HepG2 (cell line): Measurements from ENCODE around the gene IDH3A. TPM values are rescaled to one million over a fixed set of nuclear protein-coding genes. Genes with fewer than 3 reads are reported as not detected.

ENCODE experiments used
- ATAC-seq: fragments of 200-7000 bp; cut with Tn5 transposase; 3 replicates; pipeline ENCODE4 v1.9.1; 2020; ENCODE audit warnings: mild to moderate bottlenecking, moderate library complexity
- BruUV-seq: library from RNA; stranded (reverse); fragments of 400-500 nt; replicated peaks from 2 replicates; lab custom pipeline; 2021; lab: Mats Ljungman, UMichigan
- CTCF ChIA-PET: fragments of 300-600 bp; formaldehyde crosslinking; extraction: SDS; loops from one replicate; lab custom pipeline; 2021; ENCODE audit warnings: low total read pairs, inconsistent platforms, low intra/inter-chr PET ratio; lab: Yijun Ruan, JAX
- POLR2A ChIA-PET: fragments of 350-600 bp; sonication (Branson Sonifier 250); formaldehyde crosslinking; loops from one replicate; lab custom pipeline; 2020; ENCODE audit warnings: antibody characterized with exemption, inconsistent platforms; lab: Yijun Ruan, JAX
- DNase-seq: peaks from one replicate; pipeline ENCODE4 v3.0.0-alpha.2; 2015; ENCODE audit warnings: low spot score
- FAIRE-seq: peaks from 3 replicates; lab custom pipeline; 2011; peaks lifted over from hg19 to GRCh38; lab: Jason Lieb, UNC
- H2AFZ ChIP-seq: one replicate; pipeline ENCODE4 v1.6.1; 2011; ENCODE audit warnings: low read length, inconsistent platforms
- H3K27ac ChIP-seq: fragments of 300-600 bp; 3 replicates; pipeline ENCODE4 v1.8.0; 2011; ENCODE audit warnings: mixed run types, mild to moderate bottlenecking, mixed read lengths, low read length, inconsistent platforms; ENCODE audit not compliant: insufficient read depth; ENCODE audit errors: extremely low read length
- H3K27me3 ChIP-seq, 2 experiments: fragments of 200-600 bp in 1 of 2; 2 replicates in 1 of 2; 3 replicates in 1 of 2; pipeline versions ENCODE4 v1.6.0 to v1.8.0; 2011; ENCODE audit warnings: low read length in 2 of 2, mild to moderate bottlenecking in 2 of 2, moderate library complexity in 2 of 2, inconsistent platforms in 1 of 2; ENCODE audit not compliant: insufficient read depth in 2 of 2, control insufficient read depth in 1 of 2
- H3K36me3 ChIP-seq, 2 experiments: fragments of 200-600 bp in 1 of 2; replicated peaks in 1 of 2; 2 replicates in 1 of 2; 3 replicates in 1 of 2; pipeline versions ENCODE4 v1.5.1 to v1.8.0; 2011; ENCODE audit warnings: low read length in 2 of 2, inconsistent platforms in 1 of 2; ENCODE audit not compliant: insufficient read depth in 2 of 2, control insufficient read depth in 1 of 2
- H3K4me1 ChIP-seq: 2 replicates; pipeline ENCODE4 v1.5.1; 2012; ENCODE audit warnings: low read length, inconsistent platforms; ENCODE audit not compliant: insufficient read depth
- H3K4me2 ChIP-seq: 2 replicates; pipeline ENCODE4 v1.6.0; 2011; ENCODE audit warnings: low read depth, low read length, inconsistent platforms
- H3K4me3 ChIP-seq, 3 experiments: fragments of 200-600 bp in 1 of 3; sonication (generic), shearing (Covaris generic) in 1 of 3; replicated peaks in 1 of 3; 2 replicates each; pipeline ENCODE4 v1.5.1; 2011 to 2016; ENCODE audit warnings: low read length in 3 of 3, inconsistent platforms in 2 of 3, low read depth in 2 of 3, mild to moderate bottlenecking in 2 of 3, control low read depth in 1 of 3, mixed read lengths in 1 of 3; ENCODE audit not compliant: insufficient read depth in 1 of 3
- H3K79me2 ChIP-seq: one replicate; pipeline ENCODE4 v1.6.1; 2011; ENCODE audit warnings: low read length, inconsistent platforms; ENCODE audit not compliant: insufficient read depth
- H3K9ac ChIP-seq: 2 replicates; pipeline ENCODE4 v1.6.0; 2011; ENCODE audit warnings: mild to moderate bottlenecking, low read depth, low read length, inconsistent platforms; ENCODE audit not compliant: insufficient read depth
- H3K9me3 ChIP-seq: 2 replicates; pipeline ENCODE4 v1.5.1; 2012; ENCODE audit warnings: mild to moderate bottlenecking, low read length
- H4K20me1 ChIP-seq: 2 replicates; pipeline ENCODE4 v1.6.0; 2011; ENCODE audit warnings: inconsistent platforms, mild to moderate bottlenecking, low read length, moderate library complexity; ENCODE audit not compliant: insufficient read depth
- NAIF1 ChIP-seq: sonication (generic); formaldehyde crosslinking; IDR thresholded peaks from 2 replicates; pipeline ENCODE4 v1.5.0; 2020; ENCODE audit warnings: mild to moderate bottlenecking, missing genetic modification reagents, borderline replicate concordance
- RFXANK ChIP-seq: IDR thresholded peaks from 2 replicates; pipeline ENCODE4 v1.6.1; 2016
- TBP ChIP-seq: sonication (generic); formaldehyde crosslinking; IDR thresholded peaks from 2 replicates; pipeline ENCODE4 v1.5.0; 2020; ENCODE audit warnings: missing genetic modification reagents
- U2AF1 ChIP-seq: fragments of 200-400 bp; formaldehyde crosslinking; optimal IDR thresholded peaks from 2 replicates; pipeline ENCODE3; 2017; ENCODE audit warnings: mild to moderate bottlenecking, low read depth, low read length
- WGBS: methylation state at CpG from one replicate; pipeline ENCODE4 v1.1.6; 2017; ENCODE audit warnings: low lambda C conversion rate; 5-methylcytosine and 5-hydroxymethylcytosine counted together
- in situ Hi-C: cut with HindIII; loops from 2 replicates; pipeline ENCODE4 v1.10.0; 2017; ENCODE audit warnings: low pct_unique_long_range_greater_than_20kb; ENCODE audit not compliant: extremely low pct_ligation_motif_present
- intact Hi-C: fragments of 100-400 bp; cut with micrococcal nuclease; formaldehyde crosslinking; loops from one replicate; pipeline ENCODE4 v1.10.0; 2022; ENCODE audit not compliant: unreplicated experiment
- polyA plus RNA-seq, 8 experiments: library from polyadenylated mRNA; depleted of rRNA in 3 of 8; stranded (reverse) in 7 of 8; unstranded in 1 of 8; fragments of >200 nt; fragmentation: Illumina TruSeq in 4 of 8; extraction: Trizol in 4 of 8; gene quantifications; 2 replicates each; pipeline versions ENCODE4 v1.2.1 to v1.2.3, GENCODE V29; 2011 to 2016; ENCODE audit warnings: low read depth in 4 of 8, missing spikeins in 1 of 8, mixed read lengths in 1 of 8; ENCODE audit not compliant: insufficient read depth in 1 of 8
- total RNA-seq, 5 experiments: library from RNA; depleted of rRNA; stranded (reverse); fragments of >200 nt; fragmentation: Illumina TruSeq; extraction: Trizol; gene quantifications; 2 replicates each; pipeline ENCODE4 v1.2.3, GENCODE V29; 2016; ENCODE audit warnings: low read depth in 1 of 5

The IDH3A gene
- total and polyA plus RNA-seq, 2 of the 13 experiments (the other 11 are each of a cell fraction or from before 2014, with no cell fraction given), result 40.7 to 50.7 TPM

DNA sequence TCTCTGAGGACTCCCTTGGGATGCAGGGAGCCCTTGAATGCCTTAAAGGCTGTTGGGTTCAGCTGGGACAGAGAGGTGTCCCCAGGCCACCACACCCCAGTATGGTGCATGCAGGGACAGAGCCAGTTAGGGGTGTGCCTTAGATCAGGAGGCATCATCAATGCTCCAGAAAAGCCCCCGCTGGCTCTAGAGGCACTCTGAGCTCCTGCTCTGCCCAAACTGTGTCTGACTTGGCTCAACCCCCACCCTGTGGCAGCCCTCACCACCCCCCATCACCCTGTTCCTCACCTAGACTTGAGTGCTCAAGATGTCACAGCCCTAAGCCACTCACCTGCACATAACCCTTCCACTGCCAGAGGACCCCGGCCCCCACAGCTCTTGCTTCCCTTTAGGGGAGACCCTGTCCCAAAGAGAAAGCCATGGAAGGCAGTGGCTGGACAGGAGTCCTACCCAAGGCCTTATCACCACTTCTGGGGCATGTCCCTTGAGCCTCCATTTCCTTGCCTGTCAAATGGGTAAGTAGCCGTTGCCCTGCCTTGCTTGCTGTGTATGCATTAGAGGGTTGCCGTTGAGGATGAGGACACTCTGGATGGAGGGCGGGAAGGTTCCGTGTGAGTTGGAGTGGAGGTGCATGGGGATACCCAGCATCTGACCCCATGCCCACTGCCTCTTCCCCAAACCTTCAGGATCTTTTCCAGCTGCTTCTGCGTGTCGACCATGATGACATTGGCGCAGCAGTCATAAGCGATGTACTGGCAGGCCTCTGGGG, 43.8 kb downstream of the IDH3A start:
- in situ Hi-C loops, result no loop called here
- H3K4me3 ChIP-seq, result no peak overlapping the region
- ChIA-PET CTCF (no interaction called here), POLR2A (no interaction called here)
- H3K27me3 ChIP-seq, result peaks cover 0 to 3% of the 10 kb centered on the region in 2 experiments; a peak in 2 of 5 replicates
- ATAC-seq (no peak), DNase-seq (no peak), FAIRE-seq (no peak)
- no peak for TF ChIP-seq RFXANK (CRISPR knock-in tag)
- TF ChIP-seq TBP (CRISPR knock-in tag), result no peak
- TF ChIP-seq U2AF1, result no peak
- BruUV-seq, result no TSS peak
- H3K4me2 ChIP-seq, result no peak overlapping the region
- H3K9me3 ChIP-seq, result no peaks in the 10 kb centered on the region
- intact Hi-C loops, result no loop called here
- H3K79me2 ChIP-seq, result no peaks in the 10 kb centered on the region
- no peaks in the 10 kb centered on the region for H3K4me1 ChIP-seq
- no peaks in the 10 kb centered on the region for H3K36me3 ChIP-seq
- H4K20me1 ChIP-seq, result no peaks in the 10 kb centered on the region
- WGBS, result 36% methylated on average over 4 of the region's 10 CpGs
- no peak overlapping the region for H3K9ac ChIP-seq
- H2AFZ ChIP-seq, result no peak overlapping the region
- no peak overlapping the region for H3K27ac ChIP-seq

DNA sequence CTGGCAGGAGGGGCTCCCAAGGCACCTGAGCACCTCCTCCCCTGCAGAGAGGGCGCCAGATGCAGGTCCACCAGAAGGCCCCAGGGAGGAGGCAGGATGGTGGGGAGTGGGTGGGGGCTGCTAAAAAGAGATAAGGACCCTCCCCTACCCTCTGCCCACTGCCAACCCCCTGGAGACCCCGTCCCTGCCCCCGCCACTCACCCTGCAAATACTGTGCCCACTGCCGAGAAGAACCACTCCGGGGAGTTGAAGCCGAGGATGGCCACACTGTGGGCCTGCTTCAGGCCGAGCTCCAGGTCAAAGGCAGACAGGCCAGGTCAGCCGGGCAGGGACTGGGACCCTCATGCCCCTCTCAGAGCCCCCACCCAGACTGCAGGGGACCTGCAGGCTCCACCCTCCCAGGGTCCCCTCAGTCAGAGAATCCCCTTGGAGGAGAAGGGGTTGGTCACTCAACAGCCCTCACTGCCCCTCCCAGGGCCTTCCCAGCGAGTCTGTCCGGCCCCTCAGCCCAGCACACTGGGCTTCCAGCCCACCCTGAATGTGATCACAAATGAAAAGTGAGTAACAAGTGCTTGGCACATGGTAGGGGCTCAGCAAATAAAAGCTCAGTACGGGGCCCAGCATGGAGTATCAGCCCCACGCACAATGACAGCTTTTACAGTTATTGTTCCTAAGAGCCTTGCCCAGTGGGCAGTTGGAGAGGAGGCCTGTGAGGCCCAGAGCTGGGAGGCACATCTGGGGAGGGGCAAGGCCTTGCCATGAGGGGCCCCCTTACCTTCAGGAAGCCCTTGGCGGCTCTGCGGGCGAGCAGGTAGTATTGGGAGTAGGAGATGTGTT, 44.8 kb downstream of the IDH3A start:
- no peak for DNase-seq
- intact Hi-C loops, result no loop called here
- in situ Hi-C loops, result no loop called here
- Histone ChIP-seq H2AFZ (no peak overlapping the region), H3K36me3 (no peaks in the 10 kb centered on the region), H3K9ac (no peak overlapping the region), H4K20me1 (no peaks in the 10 kb centered on the region), H3K27ac (no peak overlapping the region), H3K79me2 (no peaks in the 10 kb centered on the region), H3K4me2 (no peak overlapping the region), H3K9me3 (no peaks in the 10 kb centered on the region), H3K27me3 (peaks cover 0 to 3% of the 10 kb centered on the region in 2 experiments; a peak in 2 of 5 replicates), H3K4me3 (no peak overlapping the region), H3K4me1 (no peaks in the 10 kb centered on the region)
- ChIA-PET CTCF (interaction anchor here (2.8 to 4.1 kb wide), 2 partner anchors 47 to 82 kb away, joined by 13 to 43 read pairs; no protein-coding TSS in a partner anchor), POLR2A (no interaction called here)
- no peak for FAIRE-seq
- ATAC-seq, result no peak; the same call in 2 of the 3 replicates
- no TSS peak for BruUV-seq
- TF ChIP-seq NAIF1 (CRISPR knock-in tag), result no peak
- 40% methylated on average over 3 of the region's 15 CpGs for WGBS
